ENCODE data around the gene TEAD1. TPM values are rescaled to one million over a fixed set of nuclear protein-coding genes. Genes with fewer than 3 reads are reported as not detected.

TEAD1 gene
- total and polyA plus RNA-seq, 2 donors (not counting 3 experiments of a cell fraction or from before 2014, with no cell fraction given), result 15.3 to 49.0 TPM

- no peak overlapping the region for H3K27ac ChIP-seq (ENCODE audit: insufficient read depth, low read depth, low read length)
Observed at GRCh38 chr11:12727563-12728211, 53.5 kb downstream of the TEAD1 start.

GRCh38 chr11:12728417-12728816 is 54.2 kb downstream of the TEAD1 start:
- Histone ChIP-seq H3K27me3 (ENCODE audit: control insufficient read depth in 2 of 2, insufficient read depth in 2 of 2, low read length in 2 of 2) (no peaks in the 10 kb centered on the region), H3K4me3 (replicated peaks in 1 of 3; ENCODE audit: insufficient read depth in 1 of 3, low read depth in 1 of 3, low read length in 3 of 3) (no peak overlapping the region), H3K9ac (replicated peaks; ENCODE audit: extremely low read depth, insufficient read depth, low read length) (no peak overlapping the region), H4K20me1 (replicated peaks; ENCODE audit: control insufficient read depth, extremely low read depth, insufficient read depth, low read length) (peaks cover 4% of the 10 kb centered on the region), H3K9me3 (replicated peaks; ENCODE audit: control insufficient read depth, insufficient read depth, low read length) (no peaks in the 10 kb centered on the region), H3K9me1 (replicated peaks; ENCODE audit: control insufficient read depth, extremely low read depth, insufficient read depth, low read length) (no peaks in the 10 kb centered on the region), H3K79me2 (ENCODE audit: control insufficient read depth, insufficient read depth, low read length) (peaks cover 49% of the 10 kb centered on the region), H3K27ac (ENCODE audit: insufficient read depth, low read depth, low read length) (no peak overlapping the region), H3K4me2 (ENCODE audit: insufficient read depth, low read length) (no peak overlapping the region), H2AFZ (ENCODE audit: low read depth, low read length) (no peak overlapping the region), H3K4me1 (ENCODE audit: control insufficient read depth, extremely low read depth, insufficient read depth, low read length) (peaks cover 35% of the 10 kb centered on the region), H3K36me3 (ENCODE audit: control insufficient read depth in 2 of 2, extremely low read depth in 1 of 2, insufficient read depth in 2 of 2, low read length in 2 of 2) (no peaks in the 10 kb centered on the region)
- DNase-seq (ENCODE audit: low read depth, low spot score) (no peak), FAIRE-seq (no peak)
- intact Hi-C loops (cut with micrococcal nuclease) (no loop called here), dilution Hi-C loops (cut with MboI; ENCODE audit: extremely low pct_ligation_motif_present, low sequenced_read_pairs) (no loop called here)
- ChIA-PET CTCF (no interaction called here), POLR2A (no interaction called here)
- BruUV-seq (replicated peaks), result no TSS peak
- TF ChIP-seq, protein P1, sequence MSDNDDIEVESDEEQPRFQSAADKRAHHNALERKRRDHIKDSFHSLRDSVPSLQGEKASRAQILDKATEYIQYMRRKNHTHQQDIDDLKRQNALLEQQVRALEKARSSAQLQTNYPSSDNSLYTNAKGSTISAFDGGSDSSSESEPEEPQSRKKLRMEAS (IDR thresholded peaks at IDR 0.05; ENCODE audit: insufficient read depth, insufficient read length), result no peak
- TF ChIP-seq EZH2 (IDR thresholded peaks at IDR 0.05; ENCODE audit: borderline replicate concordance, low read depth, low read length, severe bottlenecking) (no peak), POLR2A (IDR thresholded peaks at IDR 0.05; ENCODE audit: low read depth, low read length) (no peak), GATA2 (IDR thresholded peaks at IDR 0.05; ENCODE audit: insufficient read depth, insufficient read length, low read depth, low read length) (no peak), FOS (IDR thresholded peaks at IDR 0.05; ENCODE audit: borderline replicate concordance, insufficient read depth, low read length) (no peak), POLR2AphosphoS5 (IDR thresholded peaks at IDR 0.05; ENCODE audit: insufficient read depth, low read depth, low read length) (no peak), JUN (IDR thresholded peaks at IDR 0.05; ENCODE audit: borderline replicate concordance, insufficient read depth, insufficient read length, low read depth) (no peak), MYC (IDR thresholded peaks at IDR 0.05; ENCODE audit: low read depth, low read length) (no peak)
- TF ChIP-seq, protein P2, sequence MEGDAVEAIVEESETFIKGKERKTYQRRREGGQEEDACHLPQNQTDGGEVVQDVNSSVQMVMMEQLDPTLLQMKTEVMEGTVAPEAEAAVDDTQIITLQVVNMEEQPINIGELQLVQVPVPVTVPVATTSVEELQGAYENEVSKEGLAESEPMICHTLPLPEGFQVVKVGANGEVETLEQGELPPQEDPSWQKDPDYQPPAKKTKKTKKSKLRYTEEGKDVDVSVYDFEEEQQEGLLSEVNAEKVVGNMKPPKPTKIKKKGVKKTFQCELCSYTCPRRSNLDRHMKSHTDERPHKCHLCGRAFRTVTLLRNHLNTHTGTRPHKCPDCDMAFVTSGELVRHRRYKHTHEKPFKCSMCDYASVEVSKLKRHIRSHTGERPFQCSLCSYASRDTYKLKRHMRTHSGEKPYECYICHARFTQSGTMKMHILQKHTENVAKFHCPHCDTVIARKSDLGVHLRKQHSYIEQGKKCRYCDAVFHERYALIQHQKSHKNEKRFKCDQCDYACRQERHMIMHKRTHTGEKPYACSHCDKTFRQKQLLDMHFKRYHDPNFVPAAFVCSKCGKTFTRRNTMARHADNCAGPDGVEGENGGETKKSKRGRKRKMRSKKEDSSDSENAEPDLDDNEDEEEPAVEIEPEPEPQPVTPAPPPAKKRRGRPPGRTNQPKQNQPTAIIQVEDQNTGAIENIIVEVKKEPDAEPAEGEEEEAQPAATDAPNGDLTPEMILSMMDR (IDR thresholded peaks at IDR 0.05; ENCODE audit: extremely low read depth in 1 of 2, insufficient read depth in 1 of 2, low read depth in 1 of 2, low read length in 2 of 2), result no peak

More at GRCh38 chr11:12727563-12728211, 53.5 kb downstream of the TEAD1 start:
- no peak for FAIRE-seq
- no peak overlapping the region for H3K4me2 ChIP-seq (ENCODE audit: insufficient read depth, low read length)
- POLR2A ChIA-PET, result no interaction called here
- CTCF ChIA-PET, result no interaction called here
- no peaks in the 10 kb centered on the region for H3K9me1 ChIP-seq (replicated peaks; ENCODE audit: control insufficient read depth, extremely low read depth, insufficient read depth, low read length)
- no TSS peak for BruUV-seq (replicated peaks)
- H3K4me3 ChIP-seq (replicated peaks in 1 of 3; ENCODE audit: insufficient read depth in 1 of 3, low read depth in 1 of 3, low read length in 3 of 3), result no peak overlapping the region
- peaks cover 4% of the 10 kb centered on the region for H4K20me1 ChIP-seq (replicated peaks; ENCODE audit: control insufficient read depth, extremely low read depth, insufficient read depth, low read length)
- peak; percentile 50 for DNase-seq (ENCODE audit: low read depth, low spot score)
- H3K79me2 ChIP-seq (ENCODE audit: control insufficient read depth, insufficient read depth, low read length), result peaks cover 49% of the 10 kb centered on the region
- dilution Hi-C loops (cut with MboI; ENCODE audit: extremely low pct_ligation_motif_present, low sequenced_read_pairs) (no loop called here), intact Hi-C loops (cut with micrococcal nuclease) (no loop called here)
- no peak overlapping the region for H3K9ac ChIP-seq (replicated peaks; ENCODE audit: extremely low read depth, insufficient read depth, low read length)
- no peaks in the 10 kb centered on the region for H3K36me3 ChIP-seq (ENCODE audit: control insufficient read depth in 2 of 2, extremely low read depth in 1 of 2, insufficient read depth in 2 of 2, low read length in 2 of 2)
- peak; percentile 51 for TF ChIP-seq GATA2 (IDR thresholded peaks at IDR 0.05; ENCODE audit: insufficient read depth, insufficient read length, low read depth, low read length)
- no peak for TF ChIP-seq FOS (IDR thresholded peaks at IDR 0.05; ENCODE audit: borderline replicate concordance, insufficient read depth, low read length)
- peaks cover 42% of the 10 kb centered on the region for H3K4me1 ChIP-seq (ENCODE audit: control insufficient read depth, extremely low read depth, insufficient read depth, low read length)
- no peaks in the 10 kb centered on the region for H3K27me3 ChIP-seq (ENCODE audit: control insufficient read depth in 2 of 2, insufficient read depth in 2 of 2, low read length in 2 of 2)
- no peaks in the 10 kb centered on the region for H3K9me3 ChIP-seq (replicated peaks; ENCODE audit: control insufficient read depth, insufficient read depth, low read length)
- H2AFZ ChIP-seq (ENCODE audit: low read depth, low read length), result no peak overlapping the region
